ENCODE results near the gene DNMT3L. TPM values are rescaled to one million over a fixed set of nuclear protein-coding genes. Genes with fewer than 3 reads are reported as not detected.

DNMT3L gene
- not detected in 2 replicates for total RNA-seq

GRCh38 chr21:44261675-44262295 lies at the start of gene DNMT3L:
TSS of gene DNMT3L (minus strand) at chr21:44261897. CDS start at chr21:44261259, 638 bp downstream.

GRCh38 chr21:44299458-44300261 lies 38.0 kb upstream of the DNMT3L start, which contains the start of gene PFKL:
TSS of gene PFKL (plus strand) at chr21:44300053. CDS start at chr21:44300106, 53 bp downstream.

GRCh38 chr21:44285138-44285992 lies 23.7 kb upstream of the DNMT3L start, which contains the start of gene AIRE:
TSS of gene AIRE (plus strand) at chr21:44285876. CDS start at chr21:44286007, 131 bp downstream.

GRCh38 chr21:44240842-44241241 lies 20.9 kb downstream of the DNMT3L start, which contains the start of gene ICOSLG:
TSS of gene ICOSLG (minus strand) at chr21:44240943. CDS start at chr21:44240817, 126 bp downstream.

Small RNA genes within 50 kb of the gene (small RNA-seq; reads per million reads assigned to genes)
- not detected for gene AP001059.3 (ENCODE audit: low replicate concordance)

Other genes with a start within 250 kb of the DNMT3L start
- gene TRAPPC10, start 249.6 kb downstream of the DNMT3L start, total RNA-seq: 28.0 and 47.1 TPM in 2 replicates
- 1.8 and 35.1 TPM in 2 replicates for gene PWP2, start 154.5 kb downstream of the DNMT3L start, total RNA-seq
- gene GATD3, start 128.2 kb downstream of the DNMT3L start, total RNA-seq: 15.1 and 25.1 TPM in 2 replicates
- 0.57 and 1.1 TPM in 2 replicates for gene ICOSLG, start 21.0 kb downstream of the DNMT3L start, total RNA-seq
- gene AIRE, start 24.0 kb upstream of the DNMT3L start, total RNA-seq: not detected in 2 replicates
- 123 and 133 TPM in 2 replicates for gene PFKL, start 38.2 kb upstream of the DNMT3L start, total RNA-seq
- gene CFAP410, start 77.5 kb upstream of the DNMT3L start, total RNA-seq: 10.0 and 20.1 TPM in 2 replicates
- gene TRPM2, start 91.7 kb upstream of the DNMT3L start, total RNA-seq: under 0.01 and 0.29 TPM in 2 replicates
- 0.29 and 0.66 TPM in 2 replicates for gene LRRC3, start 193.6 kb upstream of the DNMT3L start, total RNA-seq

All from placental pericyte (primary cell).